Renal cortex interstitium (tissue), 11 donors: ENCODE results near the gene SERGEF. TPM values are rescaled to one million over a fixed set of nuclear protein-coding genes. Genes with fewer than 3 reads are reported as not detected.

ENCODE experiments used
- DNase-seq, 11 donors: peaks; one replicate each; pipeline ENCODE4 v3.0.0-alpha.2; 2013; ENCODE audit warnings: low read depth in 9 of 11, low spot score in 4 of 11; ENCODE audit errors: extremely low read depth in 1 of 11
- polyA plus RNA-seq, 3 donors: library from polyadenylated mRNA; unstranded; fragments of 120-200 nt; gene quantifications; one replicate each; pipeline ENCODE4 v1.2.1, GENCODE V29; 2013; ENCODE audit not compliant: insufficient read length in 3 of 3

SERGEF gene
- polyA plus RNA-seq, 3 donors = 19.9 to 20.8 (median 20.4) TPM

- DNase-seq = no peak
These were observed 259.7 kb downstream of the SERGEF start for GRCh38 chr11:17753153-17753552.

GRCh38 chr11:17752144-17752543, 260.7 kb downstream of the SERGEF start:
- no peak for DNase-seq

GRCh38 chr11:17751558-17751957, 261.3 kb downstream of the SERGEF start:
- DNase-seq = no peak

GRCh38 chr11:17750801-17751165, 262.1 kb downstream of the SERGEF start:
- no peak for DNase-seq

GRCh38 chr11:17750013-17750800, 262.6 kb downstream of the SERGEF start:
- no peak for DNase-seq

GRCh38 chr11:17748761-17749721, 263.8 kb downstream of the SERGEF start:
- DNase-seq = no peak

- DNase-seq = no peak
These were observed 264.8 kb downstream of the SERGEF start for GRCh38 chr11:17748044-17748443.

GRCh38 chr11:17747131-17747955, 265.5 kb downstream of the SERGEF start:
- no peak for DNase-seq

GRCh38 chr11:17746096-17746495, 266.8 kb downstream of the SERGEF start:
- DNase-seq = no peak

GRCh38 chr11:17745023-17745772, 267.6 kb downstream of the SERGEF start:
- no peak for DNase-seq

GRCh38 chr11:17744151-17744940, 268.5 kb downstream of the SERGEF start:
- no peak for DNase-seq

GRCh38 chr11:17743808-17744119, 269.1 kb downstream of the SERGEF start:
- no peak for DNase-seq

GRCh38 chr11:17743026-17743807, 269.6 kb downstream of the SERGEF start:
- DNase-seq = no peak

GRCh38 chr11:17742019-17742418, 270.8 kb downstream of the SERGEF start:
- no peak for DNase-seq

- no peak for DNase-seq
These were observed 271.4 kb downstream of the SERGEF start for GRCh38 chr11:17741487-17741886.

- DNase-seq = no peak
These were observed 272.1 kb downstream of the SERGEF start for GRCh38 chr11:17740649-17741235.

- DNase-seq = no peak
These were observed 272.9 kb downstream of the SERGEF start for GRCh38 chr11:17739945-17740338.
